Measurements from ENCODE around the gene SLC7A7. TPM values are rescaled to one million over a fixed set of nuclear protein-coding genes. Genes with fewer than 3 reads are reported as not detected.

SLC7A7 gene
- total and polyA plus RNA-seq, 2 donors (not counting 1 experiment from before 2014, with no cell fraction given) = 6.3 to 9.5 TPM

DNA sequence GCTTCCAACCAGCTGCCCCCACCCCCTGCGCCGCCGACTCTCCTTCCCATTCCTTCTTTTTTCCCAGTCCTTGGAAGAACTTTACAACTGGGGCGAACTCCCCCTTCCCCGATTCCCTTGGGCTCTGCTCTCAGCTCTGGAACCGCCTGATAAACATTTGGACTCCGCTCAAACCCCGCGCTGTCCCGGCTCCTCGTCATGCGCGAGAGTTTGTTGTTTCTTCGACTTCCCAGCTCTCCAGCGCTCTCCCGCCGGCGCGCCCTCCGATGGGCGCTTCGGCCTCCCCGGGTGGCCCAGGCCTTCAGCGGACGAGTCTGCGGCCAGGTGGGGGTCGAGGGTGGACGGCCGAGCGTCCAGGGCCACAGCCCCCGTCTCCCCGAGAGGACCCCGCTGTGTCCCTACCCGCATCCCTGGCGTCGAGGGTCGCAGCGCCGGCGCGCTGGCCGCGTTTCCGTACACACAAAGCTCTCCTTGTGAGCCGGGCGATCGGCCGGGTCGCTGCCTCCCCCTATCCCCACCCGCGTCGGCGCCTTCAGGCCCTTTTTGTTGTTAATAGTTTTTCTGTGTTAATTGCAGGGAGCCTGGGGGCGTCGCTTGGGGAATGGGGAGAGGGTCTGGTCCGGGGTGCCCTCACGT is 22.0 kb upstream of the SLC7A7 start:
- Histone ChIP-seq H2AFZ (ENCODE audit: low read length) (no peak overlapping the region), H3K27me3 (ENCODE audit: control insufficient read depth, insufficient read depth, low read length) (no peaks in the 10 kb centered on the region), H3K4me3 (replicated peaks in 1 of 4; ENCODE audit: control extremely low read depth in 1 of 4, insufficient read depth in 1 of 4, low read depth in 3 of 4, low read length in 4 of 4) (peak overlapping the region; percentile 82 to 94 (median 91)), H3K9ac (ENCODE audit: insufficient read depth, low read length) (peak overlapping the region; percentile 98), H3K27ac (ENCODE audit: insufficient read depth, low read length) (peak overlapping the region; percentile 85), H3K9me3 (ENCODE audit: control insufficient read depth, insufficient read depth, low read depth, low read length) (no peaks in the 10 kb centered on the region), H3K4me2 (ENCODE audit: extremely low read depth, insufficient read depth, low read length) (peak overlapping the region; percentile 5), H4K20me1 (ENCODE audit: control insufficient read depth, extremely low read depth, insufficient read depth, low read length) (no peaks in the 10 kb centered on the region), H3K4me1 (ENCODE audit: control insufficient read depth, extremely low read depth, insufficient read depth, low read length) (peaks cover 18% of the 10 kb centered on the region), H3K36me3 (ENCODE audit: control insufficient read depth, insufficient read depth, low read length) (peaks cover 24% of the 10 kb centered on the region), H3K79me2 (ENCODE audit: control insufficient read depth, insufficient read depth, low read length) (peaks cover 60% of the 10 kb centered on the region)
- peak; percentile 46 to 55 for DNase-seq (ENCODE audit: low read depth in 2 of 2)
- TF ChIP-seq, protein P1, sequence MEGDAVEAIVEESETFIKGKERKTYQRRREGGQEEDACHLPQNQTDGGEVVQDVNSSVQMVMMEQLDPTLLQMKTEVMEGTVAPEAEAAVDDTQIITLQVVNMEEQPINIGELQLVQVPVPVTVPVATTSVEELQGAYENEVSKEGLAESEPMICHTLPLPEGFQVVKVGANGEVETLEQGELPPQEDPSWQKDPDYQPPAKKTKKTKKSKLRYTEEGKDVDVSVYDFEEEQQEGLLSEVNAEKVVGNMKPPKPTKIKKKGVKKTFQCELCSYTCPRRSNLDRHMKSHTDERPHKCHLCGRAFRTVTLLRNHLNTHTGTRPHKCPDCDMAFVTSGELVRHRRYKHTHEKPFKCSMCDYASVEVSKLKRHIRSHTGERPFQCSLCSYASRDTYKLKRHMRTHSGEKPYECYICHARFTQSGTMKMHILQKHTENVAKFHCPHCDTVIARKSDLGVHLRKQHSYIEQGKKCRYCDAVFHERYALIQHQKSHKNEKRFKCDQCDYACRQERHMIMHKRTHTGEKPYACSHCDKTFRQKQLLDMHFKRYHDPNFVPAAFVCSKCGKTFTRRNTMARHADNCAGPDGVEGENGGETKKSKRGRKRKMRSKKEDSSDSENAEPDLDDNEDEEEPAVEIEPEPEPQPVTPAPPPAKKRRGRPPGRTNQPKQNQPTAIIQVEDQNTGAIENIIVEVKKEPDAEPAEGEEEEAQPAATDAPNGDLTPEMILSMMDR (conservative IDR thresholded peaks at IDR 0.05 in 1 of 2, IDR thresholded peaks at IDR 0.05 in 1 of 2; ENCODE audit: low read depth in 1 of 2, low read length in 2 of 2) = no peak
- TF ChIP-seq EZH2 (IDR thresholded peaks at IDR 0.05; ENCODE audit: low read length, missing control alignments) = no peak

DNA sequence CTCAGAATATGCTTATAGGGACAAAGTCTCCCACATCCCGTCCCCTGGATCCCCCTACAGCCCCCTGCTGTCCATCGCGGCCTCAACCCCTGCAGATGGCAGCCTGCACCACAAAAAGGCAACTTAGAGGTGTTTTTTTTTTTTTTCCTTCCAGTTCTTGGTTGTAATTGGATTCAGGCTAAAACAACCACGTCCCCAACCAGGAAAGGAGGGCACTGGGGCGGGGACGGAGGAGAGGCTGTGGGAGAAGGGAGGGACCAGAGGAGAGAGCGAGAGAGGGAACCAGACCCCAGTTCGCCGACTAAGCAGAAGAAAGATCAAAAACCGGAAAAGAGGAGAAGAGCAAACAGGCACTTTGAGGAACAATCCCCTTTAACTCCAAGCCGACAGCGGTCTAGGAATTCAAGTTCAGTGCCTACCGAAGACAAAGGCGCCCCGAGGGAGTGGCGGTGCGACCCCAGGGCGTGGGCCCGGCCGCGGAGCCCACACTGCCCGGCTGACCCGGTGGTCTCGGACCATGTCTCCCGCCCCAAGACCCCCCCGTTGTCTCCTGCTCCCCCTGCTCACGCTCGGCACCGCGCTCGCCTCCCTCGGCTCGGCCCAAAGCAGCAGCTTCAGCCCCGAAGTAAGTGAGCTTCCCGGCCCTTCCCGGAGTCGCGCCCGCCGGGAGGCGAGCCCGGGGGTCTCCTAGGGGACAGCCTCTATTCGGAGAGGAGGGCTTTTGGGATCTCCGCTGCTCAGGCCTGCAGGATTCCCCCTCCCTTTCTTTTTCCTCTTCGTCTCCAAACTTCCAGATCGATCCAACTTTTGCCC is 21.3 kb upstream of the SLC7A7 start, which contains the start of gene MMP14:
MMP14 (plus strand) TSS at position 285 of the 813 bp plus-strand sequence; CDS start at position 518, 233 bp downstream.
- peaks cover 17% of the 10 kb centered on the region for H3K36me3 ChIP-seq (ENCODE audit: control insufficient read depth, insufficient read depth, low read length)
- H3K27ac ChIP-seq (ENCODE audit: insufficient read depth, low read length) = peak within 1 kb of the TSS; percentile 85
- peaks cover 14% of the 10 kb centered on the region for H3K4me1 ChIP-seq (ENCODE audit: control insufficient read depth, extremely low read depth, insufficient read depth, low read length)
- no peaks in the 10 kb centered on the region for H3K27me3 ChIP-seq (ENCODE audit: control insufficient read depth, insufficient read depth, low read length)
- peak within 1 kb of the TSS; percentile 98 for H3K9ac ChIP-seq (ENCODE audit: insufficient read depth, low read length)
- H3K4me3 ChIP-seq (replicated peaks in 1 of 4; ENCODE audit: control extremely low read depth in 1 of 4, insufficient read depth in 1 of 4, low read depth in 3 of 4, low read length in 4 of 4) = peak within 1 kb of the TSS; percentile 82 to 94 (median 91)
- peak within 1 kb of the TSS; percentile 58 for H3K4me2 ChIP-seq (ENCODE audit: extremely low read depth, insufficient read depth, low read length)
- DNase-seq (ENCODE audit: low read depth in 2 of 2) = peak; percentile 88 to 94
- no peak within 1 kb of the TSS for H2AFZ ChIP-seq (ENCODE audit: low read length)
- H3K79me2 ChIP-seq (ENCODE audit: control insufficient read depth, insufficient read depth, low read length) = peaks cover 54% of the 10 kb centered on the region
- TF ChIP-seq, protein P1 (conservative IDR thresholded peaks at IDR 0.05 in 1 of 2, IDR thresholded peaks at IDR 0.05 in 1 of 2; ENCODE audit: low read depth in 1 of 2, low read length in 2 of 2) = peak; percentile 60
- TF ChIP-seq EZH2 (IDR thresholded peaks at IDR 0.05; ENCODE audit: low read length, missing control alignments) = no peak
- no peaks in the 10 kb centered on the region for H4K20me1 ChIP-seq (ENCODE audit: control insufficient read depth, extremely low read depth, insufficient read depth, low read length)
- H3K9me3 ChIP-seq (ENCODE audit: control insufficient read depth, insufficient read depth, low read depth, low read length) = no peaks in the 10 kb centered on the region

DNA sequence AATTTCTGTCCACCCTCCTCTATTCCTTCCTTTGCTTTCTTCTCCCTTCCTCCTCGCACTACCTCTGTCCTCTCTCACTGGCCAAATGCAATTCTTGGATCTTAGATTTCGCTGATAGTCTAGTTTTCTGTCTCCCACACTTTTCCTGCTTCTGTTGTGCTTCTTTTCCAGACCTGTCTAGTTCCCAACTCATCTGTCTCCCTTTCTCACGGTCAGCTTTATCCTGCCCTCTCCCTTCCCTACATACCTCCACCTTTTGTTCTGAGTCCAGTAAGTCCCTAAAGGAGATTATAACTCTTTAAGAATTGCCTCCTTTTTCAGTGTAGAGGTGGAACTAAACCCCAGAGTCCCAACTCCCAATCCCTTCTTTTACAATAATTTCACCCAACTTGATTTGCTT is 20.3 kb upstream of the SLC7A7 start:
- peak overlapping the region; percentile 85 for H3K27ac ChIP-seq (ENCODE audit: insufficient read depth, low read length)
- no peak for DNase-seq (ENCODE audit: low read depth in 2 of 2)
- no peak overlapping the region for H3K9ac ChIP-seq (ENCODE audit: insufficient read depth, low read length)

More for the DNA sequence above, 20.3 kb upstream of the SLC7A7 start:
- H3K27me3 ChIP-seq (ENCODE audit: control insufficient read depth, insufficient read depth, low read length) = no peaks in the 10 kb centered on the region
- no peak overlapping the region for H3K4me3 ChIP-seq (replicated peaks in 1 of 4; ENCODE audit: control extremely low read depth in 1 of 4, insufficient read depth in 1 of 4, low read depth in 3 of 4, low read length in 4 of 4)
- no peak overlapping the region for H2AFZ ChIP-seq (ENCODE audit: low read length)
- peaks cover 8% of the 10 kb centered on the region for H3K36me3 ChIP-seq (ENCODE audit: control insufficient read depth, insufficient read depth, low read length)
- peaks cover 52% of the 10 kb centered on the region for H3K79me2 ChIP-seq (ENCODE audit: control insufficient read depth, insufficient read depth, low read length)
- H3K4me2 ChIP-seq (ENCODE audit: extremely low read depth, insufficient read depth, low read length) = no peak overlapping the region
- no peaks in the 10 kb centered on the region for H4K20me1 ChIP-seq (ENCODE audit: control insufficient read depth, extremely low read depth, insufficient read depth, low read length)
- TF ChIP-seq EZH2 (IDR thresholded peaks at IDR 0.05; ENCODE audit: low read length, missing control alignments) = no peak
- TF ChIP-seq, protein P1 (conservative IDR thresholded peaks at IDR 0.05 in 1 of 2, IDR thresholded peaks at IDR 0.05 in 1 of 2; ENCODE audit: low read depth in 1 of 2, low read length in 2 of 2) = no peak
- H3K4me1 ChIP-seq (ENCODE audit: control insufficient read depth, extremely low read depth, insufficient read depth, low read length) = peaks cover 7% of the 10 kb centered on the region
- no peaks in the 10 kb centered on the region for H3K9me3 ChIP-seq (ENCODE audit: control insufficient read depth, insufficient read depth, low read depth, low read length)

All from fibroblast of lung (primary cell).